ENCODE measurements around the gene DIP2B.

DIP2B gene

DNA sequence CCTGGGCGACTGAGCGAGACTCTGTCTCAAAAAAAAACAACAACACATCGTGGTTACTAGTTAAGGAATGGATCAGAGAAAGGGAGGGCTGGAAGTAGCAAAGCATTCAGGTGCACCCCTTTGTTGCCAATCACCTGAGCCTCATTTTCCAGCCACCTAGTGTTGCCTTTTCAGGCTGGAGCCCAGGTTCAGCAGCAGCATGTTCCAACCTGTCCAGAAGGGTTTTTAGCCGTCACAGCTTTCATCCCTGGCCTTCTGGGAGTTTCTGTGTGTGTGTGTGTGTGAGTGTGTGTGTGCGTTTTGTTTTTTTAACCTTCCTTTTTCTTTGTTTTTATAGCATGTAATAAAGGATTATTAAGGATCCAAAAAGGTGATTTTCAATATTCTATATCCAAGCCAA is 138.0 kb downstream of the DIP2B start:
- DNase-seq (ENCODE audit: low read depth) = no peak
- no peak overlapping the region for H3K4me3 ChIP-seq (ENCODE audit: control insufficient read depth, low read depth, low read length)
- TF ChIP-seq, protein P1, sequence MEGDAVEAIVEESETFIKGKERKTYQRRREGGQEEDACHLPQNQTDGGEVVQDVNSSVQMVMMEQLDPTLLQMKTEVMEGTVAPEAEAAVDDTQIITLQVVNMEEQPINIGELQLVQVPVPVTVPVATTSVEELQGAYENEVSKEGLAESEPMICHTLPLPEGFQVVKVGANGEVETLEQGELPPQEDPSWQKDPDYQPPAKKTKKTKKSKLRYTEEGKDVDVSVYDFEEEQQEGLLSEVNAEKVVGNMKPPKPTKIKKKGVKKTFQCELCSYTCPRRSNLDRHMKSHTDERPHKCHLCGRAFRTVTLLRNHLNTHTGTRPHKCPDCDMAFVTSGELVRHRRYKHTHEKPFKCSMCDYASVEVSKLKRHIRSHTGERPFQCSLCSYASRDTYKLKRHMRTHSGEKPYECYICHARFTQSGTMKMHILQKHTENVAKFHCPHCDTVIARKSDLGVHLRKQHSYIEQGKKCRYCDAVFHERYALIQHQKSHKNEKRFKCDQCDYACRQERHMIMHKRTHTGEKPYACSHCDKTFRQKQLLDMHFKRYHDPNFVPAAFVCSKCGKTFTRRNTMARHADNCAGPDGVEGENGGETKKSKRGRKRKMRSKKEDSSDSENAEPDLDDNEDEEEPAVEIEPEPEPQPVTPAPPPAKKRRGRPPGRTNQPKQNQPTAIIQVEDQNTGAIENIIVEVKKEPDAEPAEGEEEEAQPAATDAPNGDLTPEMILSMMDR (IDR thresholded peaks at IDR 0.05; ENCODE audit: control insufficient read depth, insufficient read depth, low read depth, low read length, missing control alignments) = no peak

DNA sequence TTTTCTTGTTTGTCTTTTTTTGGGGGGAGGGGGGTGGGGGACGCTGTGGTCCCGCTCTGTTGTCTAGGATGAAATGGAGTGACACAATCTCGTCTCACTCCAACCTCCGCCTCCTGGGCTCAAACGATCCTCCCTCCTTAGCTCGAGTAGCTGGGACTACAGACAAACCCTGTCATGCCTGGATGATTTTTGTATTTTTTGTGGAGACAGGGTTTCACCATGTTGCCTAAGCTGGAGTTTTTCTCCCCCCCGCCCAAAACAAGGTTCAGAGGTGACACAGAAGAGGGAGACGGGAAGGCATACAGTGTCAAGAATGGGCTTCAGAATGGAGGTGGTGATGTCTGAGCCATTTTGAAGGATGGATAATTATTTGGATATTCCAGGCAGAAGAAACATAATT is 142.2 kb downstream of the DIP2B start:
- no peak overlapping the region for H3K4me3 ChIP-seq (ENCODE audit: control insufficient read depth, low read depth, low read length)
- TF ChIP-seq, protein P1 (IDR thresholded peaks at IDR 0.05; ENCODE audit: control insufficient read depth, insufficient read depth, low read depth, low read length, missing control alignments) = no peak

DNA sequence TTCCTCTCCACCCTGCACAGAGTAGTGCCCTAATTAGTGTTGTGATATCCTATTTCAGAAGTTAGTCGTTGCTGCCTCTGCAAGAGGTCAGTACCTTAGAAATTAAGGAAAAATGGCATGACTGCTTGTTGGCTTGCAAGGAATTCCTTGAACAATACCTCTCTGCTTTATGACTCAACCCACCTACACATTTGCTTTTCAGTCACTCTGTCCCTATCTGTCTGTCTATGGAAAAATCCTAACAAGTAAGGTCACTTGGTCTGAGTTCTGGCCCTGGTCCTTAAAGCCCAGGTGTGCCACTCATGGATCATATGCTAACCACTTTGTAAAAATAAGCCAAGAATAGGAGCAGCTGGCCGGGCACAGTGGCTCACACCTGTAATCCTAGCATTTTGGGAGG is 142.7 kb downstream of the DIP2B start:
- no peak overlapping the region for H3K4me3 ChIP-seq (ENCODE audit: control insufficient read depth, low read depth, low read length)
- TF ChIP-seq, protein P1 (IDR thresholded peaks at IDR 0.05; ENCODE audit: control insufficient read depth, insufficient read depth, low read depth, low read length, missing control alignments) = no peak
- DNase-seq (ENCODE audit: low read depth) = no peak

More for the DNA sequence above, 142.2 kb downstream of the DIP2B start:
- no peak for DNase-seq (ENCODE audit: low read depth)

DNA sequence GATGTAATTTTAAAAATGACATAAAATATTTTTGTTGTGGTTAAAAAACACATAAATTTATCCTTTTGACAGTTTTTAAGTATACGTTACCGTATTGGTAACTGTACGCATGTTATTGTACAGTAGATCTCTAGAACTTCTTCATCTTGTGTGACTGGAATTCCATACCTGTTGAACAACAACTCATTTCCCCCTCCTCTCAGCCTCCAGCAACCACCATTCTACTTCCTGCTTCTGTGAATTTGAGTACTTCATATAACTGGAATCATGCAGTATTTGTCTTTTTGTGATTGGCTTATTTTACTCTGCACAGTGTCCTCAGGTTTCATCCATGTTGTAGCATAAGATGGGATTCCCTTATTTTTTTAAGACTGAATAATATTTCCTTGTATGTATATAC is 145.5 kb downstream of the DIP2B start:
- DNase-seq (ENCODE audit: low read depth) = no peak
- TF ChIP-seq, protein P1 (IDR thresholded peaks at IDR 0.05; ENCODE audit: control insufficient read depth, insufficient read depth, low read depth, low read length, missing control alignments) = no peak
- no peak overlapping the region for H3K4me3 ChIP-seq (ENCODE audit: control insufficient read depth, low read depth, low read length)

DNA sequence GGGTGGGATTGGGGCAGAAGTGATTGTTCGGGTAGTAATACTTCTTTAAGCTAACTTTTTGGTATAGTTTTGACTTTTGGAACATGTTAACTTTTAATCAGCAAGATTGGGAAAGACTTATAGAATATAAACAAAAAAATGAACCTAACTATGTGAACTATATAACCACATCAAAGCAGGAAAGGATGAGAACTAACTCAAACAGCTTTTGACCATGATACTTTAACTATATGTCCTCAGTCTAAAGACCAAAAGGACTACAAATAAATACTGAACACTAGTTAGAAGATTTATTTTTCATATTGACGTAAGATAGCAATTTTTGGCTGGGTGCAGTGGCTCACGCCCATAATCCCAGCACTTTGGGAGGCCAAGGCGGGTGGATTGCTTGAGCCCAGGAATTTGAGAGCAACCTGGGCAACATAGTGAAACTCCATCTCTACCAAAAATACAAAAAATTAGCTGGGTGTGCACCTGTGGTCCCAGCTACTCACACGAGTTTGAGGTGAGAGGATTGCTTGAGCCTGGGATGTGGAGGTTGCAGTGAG is 150.7 kb downstream of the DIP2B start:
- no peak for DNase-seq (ENCODE audit: low read depth)
- H3K4me3 ChIP-seq (ENCODE audit: control insufficient read depth, low read depth, low read length) = no peak overlapping the region
- TF ChIP-seq, protein P1 (IDR thresholded peaks at IDR 0.05; ENCODE audit: control insufficient read depth, insufficient read depth, low read depth, low read length, missing control alignments) = no peak

DNA sequence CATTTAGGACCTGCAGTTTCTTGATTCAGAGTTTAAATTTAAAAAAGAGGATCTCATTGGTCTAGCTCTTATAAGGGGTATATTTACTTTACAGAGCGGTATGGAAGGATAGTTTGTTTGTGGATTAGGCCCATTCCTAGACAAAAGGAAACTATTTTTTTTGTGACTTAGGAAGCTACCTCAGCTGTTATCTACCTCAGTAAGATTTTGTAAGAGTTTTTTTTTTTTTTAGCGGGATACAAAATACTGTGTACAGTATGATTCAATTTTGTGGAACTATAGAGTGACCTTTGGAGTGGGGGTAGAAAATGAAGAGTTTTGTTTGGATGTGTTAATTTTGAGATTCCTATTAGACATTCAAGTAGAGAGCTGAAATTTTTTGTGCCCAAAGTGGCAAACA is 154.5 kb downstream of the DIP2B start:
- no peak for DNase-seq (ENCODE audit: low read depth)
- TF ChIP-seq, protein P1 (IDR thresholded peaks at IDR 0.05; ENCODE audit: control insufficient read depth, insufficient read depth, low read depth, low read length, missing control alignments) = no peak
- no peak overlapping the region for H3K4me3 ChIP-seq (ENCODE audit: control insufficient read depth, low read depth, low read length)

All from AG09309 (cell line).